ENCODE results near the gene COL6A1.
"Not testable (repeated sequence)": the region's sequence is repeated elsewhere in the genome, so short reads cannot be mapped to it uniquely, and the experiment has no call there.

- TF ChIP-seq YY1 (IDR thresholded peaks at IDR 0.05; ENCODE audit: insufficient read depth, insufficient read length); ZNF274 (IDR thresholded peaks at IDR 0.05; ENCODE audit: low read depth, low read length): not testable (repeated sequence)
These were observed 24.4 kb downstream of the COL6A1 start for GRCh38 chr21:46005894-46006546.
